Coronary artery (tissue), 2 donors: ENCODE results near the gene NCBP2L.

Source experiments
- DNase-seq: peaks from one replicate; pipeline ENCODE4 v3.0.0-alpha.2; 2017; ENCODE audit warnings: low spot score
- H3K27ac ChIP-seq, 2 donors: fragments of 200-600 bp; sonication (generic); one replicate each; pipeline ENCODE4 v1.5.1; 2016 to 2019
- H3K4me3 ChIP-seq: fragments of 200-600 bp; sonication (generic); 2 replicates; pipeline ENCODE4 v1.5.1; 2016; ENCODE audit warnings: mild to moderate bottlenecking, moderate library complexity
- TF ChIP-seq, protein P1 (sequence below): fragments of 200-600 bp; sonication (generic); IDR thresholded peaks from one replicate; pipeline ENCODE4 v1.5.1; 2019; ENCODE audit warnings: antibody characterized with exemption

Gene NCBP2L

DNA sequence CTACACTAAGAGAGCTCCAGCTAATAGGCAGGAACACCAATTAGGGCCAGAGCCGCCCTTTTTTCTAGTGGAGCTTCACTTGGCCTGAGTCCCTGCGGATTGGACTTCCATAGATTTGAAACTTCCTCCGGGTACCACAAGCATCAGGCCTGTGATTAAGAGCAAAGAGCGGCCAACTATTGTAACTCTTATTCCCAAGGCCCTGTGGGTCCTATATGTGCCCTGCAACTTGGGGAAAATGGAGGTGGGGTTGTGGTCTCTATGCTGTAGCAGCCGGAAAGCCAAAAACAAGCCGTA, at the start of gene NCBP2L:
NCBP2L (plus strand) TSS at position 198 of the 297 bp plus-strand sequence. CDS start 16,488 bp downstream, outside the sequence.
- TF ChIP-seq, protein P1, sequence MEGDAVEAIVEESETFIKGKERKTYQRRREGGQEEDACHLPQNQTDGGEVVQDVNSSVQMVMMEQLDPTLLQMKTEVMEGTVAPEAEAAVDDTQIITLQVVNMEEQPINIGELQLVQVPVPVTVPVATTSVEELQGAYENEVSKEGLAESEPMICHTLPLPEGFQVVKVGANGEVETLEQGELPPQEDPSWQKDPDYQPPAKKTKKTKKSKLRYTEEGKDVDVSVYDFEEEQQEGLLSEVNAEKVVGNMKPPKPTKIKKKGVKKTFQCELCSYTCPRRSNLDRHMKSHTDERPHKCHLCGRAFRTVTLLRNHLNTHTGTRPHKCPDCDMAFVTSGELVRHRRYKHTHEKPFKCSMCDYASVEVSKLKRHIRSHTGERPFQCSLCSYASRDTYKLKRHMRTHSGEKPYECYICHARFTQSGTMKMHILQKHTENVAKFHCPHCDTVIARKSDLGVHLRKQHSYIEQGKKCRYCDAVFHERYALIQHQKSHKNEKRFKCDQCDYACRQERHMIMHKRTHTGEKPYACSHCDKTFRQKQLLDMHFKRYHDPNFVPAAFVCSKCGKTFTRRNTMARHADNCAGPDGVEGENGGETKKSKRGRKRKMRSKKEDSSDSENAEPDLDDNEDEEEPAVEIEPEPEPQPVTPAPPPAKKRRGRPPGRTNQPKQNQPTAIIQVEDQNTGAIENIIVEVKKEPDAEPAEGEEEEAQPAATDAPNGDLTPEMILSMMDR = peak; percentile 8
- no peak for DNase-seq
- H3K4me3 ChIP-seq = peak within 1 kb of the TSS; percentile 69
- peak within 1 kb of the TSS; percentile 88 to 91 for H3K27ac ChIP-seq

DNA sequence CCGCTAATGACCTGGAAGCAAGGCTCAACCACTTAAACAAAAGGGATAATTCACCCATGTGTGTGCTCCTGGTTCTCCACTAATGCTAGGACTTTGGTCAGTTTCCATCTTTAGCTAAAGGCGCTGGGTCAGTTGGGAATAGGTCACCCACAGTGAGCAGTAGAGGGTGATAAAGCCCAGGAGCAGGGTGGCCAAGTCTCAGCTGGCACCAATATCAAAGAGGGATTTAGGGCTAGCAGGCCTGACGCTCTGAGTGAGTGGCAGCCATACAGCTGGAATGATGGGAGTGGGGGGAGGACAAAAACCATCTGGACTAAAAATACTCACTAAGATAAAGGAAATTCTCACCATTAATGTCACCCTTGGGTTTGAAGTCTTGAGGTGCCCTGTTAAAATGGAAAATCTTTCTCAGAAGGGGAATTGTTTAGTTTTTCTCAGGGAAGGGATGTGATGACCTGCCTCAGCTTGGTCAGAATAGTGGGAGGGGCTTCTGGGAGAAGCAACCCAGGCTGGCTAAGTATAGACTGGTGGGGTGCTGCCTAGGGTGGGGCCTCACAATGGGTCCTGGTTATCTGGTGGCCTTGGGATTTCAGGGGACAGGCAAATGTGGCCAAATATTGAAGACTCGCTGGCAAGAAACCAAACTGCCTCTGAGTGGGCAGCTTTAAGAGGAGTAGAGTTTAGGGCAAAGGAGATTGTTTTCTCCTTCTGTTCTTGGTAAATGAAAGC, 49.0 kb upstream of the NCBP2L start:
- Histone ChIP-seq H3K27ac (peak overlapping the region; percentile 31 to 89), H3K4me3 (no peak overlapping the region)
- TF ChIP-seq, protein P1 = no peak
- no peak for DNase-seq

DNA sequence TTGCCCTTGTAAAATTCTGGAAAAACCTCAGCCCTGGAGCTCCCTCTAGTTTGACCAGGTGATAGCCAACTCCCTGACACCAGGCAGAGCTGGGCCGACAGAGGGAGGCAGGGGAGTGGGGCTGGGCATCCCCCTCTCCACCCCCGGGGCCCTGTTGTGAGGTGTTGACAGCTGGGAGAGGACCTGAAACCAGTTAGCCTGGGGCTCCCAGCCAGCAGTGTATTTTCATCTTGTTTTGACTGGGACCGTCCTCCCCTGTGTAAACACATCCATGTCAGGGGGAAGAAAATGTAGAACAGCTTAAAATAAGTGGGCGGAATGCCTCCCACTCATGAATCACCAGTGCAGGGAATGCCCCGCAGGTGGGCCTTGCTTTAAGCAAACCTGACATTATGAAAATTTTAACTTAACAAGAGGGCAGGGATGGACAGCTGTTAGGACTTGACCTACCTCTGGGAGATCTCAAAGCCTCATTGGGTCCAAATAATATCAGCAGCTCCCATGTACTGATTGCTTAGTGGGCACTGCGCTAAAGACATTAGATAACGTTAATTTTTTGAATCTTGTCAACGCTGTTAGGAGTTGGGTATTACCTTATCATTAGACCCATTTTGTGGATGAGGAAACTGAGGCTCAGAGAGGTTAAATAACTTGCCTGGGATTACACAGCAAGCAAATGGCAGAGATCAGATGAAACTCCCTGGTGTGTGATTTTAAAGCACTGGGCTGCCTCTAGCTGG, 47.8 kb upstream of the NCBP2L start:
- TF ChIP-seq, protein P1 = no peak
- no peak for DNase-seq

DNA sequence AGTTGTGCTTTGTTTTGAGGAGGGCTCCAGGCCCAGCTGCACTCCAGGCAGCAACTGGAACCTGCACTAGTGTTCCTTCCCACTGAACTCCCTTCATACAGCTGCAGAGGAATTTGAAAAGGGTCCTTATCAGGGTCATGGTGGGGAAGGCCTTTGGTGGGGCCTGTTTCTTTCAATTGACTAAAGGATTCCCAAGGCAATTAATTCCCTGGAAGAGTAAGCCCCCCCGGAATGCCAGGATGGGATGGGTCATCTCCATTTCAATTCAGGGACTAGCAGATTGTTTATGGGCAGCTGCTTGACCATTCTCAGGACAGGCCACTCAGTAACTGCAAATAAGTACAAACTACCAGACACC, 47.3 kb upstream of the NCBP2L start:
- H3K4me3 ChIP-seq = no peak overlapping the region
- TF ChIP-seq, protein P1 = no peak
- DNase-seq = no peak
- H3K27ac ChIP-seq = peak overlapping the region; percentile 31 to 89

More for the DNA sequence above, 47.8 kb upstream of the NCBP2L start:
- Histone ChIP-seq H3K4me3 (no peak overlapping the region), H3K27ac (peak overlapping the region; percentile 31 to 89)

DNA sequence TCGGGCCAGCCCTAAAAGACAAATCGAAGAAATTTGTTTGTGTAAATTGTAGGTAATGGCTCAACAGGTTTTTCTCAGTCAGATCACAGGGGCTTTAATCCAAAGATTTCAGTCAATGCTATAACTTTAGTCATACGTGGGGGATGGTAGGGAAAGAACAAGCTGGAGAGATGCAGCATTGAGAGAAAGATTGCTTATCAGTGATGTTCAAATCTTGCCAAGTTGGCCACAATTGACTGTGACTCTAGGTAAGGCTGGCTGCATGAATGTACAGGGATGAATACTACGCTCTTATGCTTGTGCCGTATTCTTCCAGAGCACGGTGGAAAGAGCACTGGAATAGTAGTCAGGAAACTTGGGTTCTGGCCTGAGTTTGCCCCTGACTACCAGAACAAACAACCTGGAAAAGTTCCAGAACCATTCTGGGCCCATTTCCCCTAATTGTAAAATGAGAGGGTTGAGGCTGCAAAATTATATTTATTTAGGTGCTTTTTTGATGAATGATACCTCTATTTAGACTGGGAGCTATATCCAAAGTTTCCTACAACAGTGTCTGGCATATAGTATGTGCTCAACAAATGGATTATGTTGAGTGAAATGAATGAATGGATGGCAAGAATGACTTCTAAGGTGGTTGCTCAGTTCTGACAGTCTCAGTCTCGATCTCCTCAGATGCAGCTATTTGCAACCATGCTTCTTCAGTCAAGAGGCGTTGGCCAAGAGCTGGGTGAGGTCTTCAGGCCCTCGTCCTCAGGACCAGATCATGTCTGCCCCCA, 46.4 kb upstream of the NCBP2L start:
- TF ChIP-seq, protein P1 = no peak
- DNase-seq = no peak
- H3K4me3 ChIP-seq = peak overlapping the region; percentile 44

DNA sequence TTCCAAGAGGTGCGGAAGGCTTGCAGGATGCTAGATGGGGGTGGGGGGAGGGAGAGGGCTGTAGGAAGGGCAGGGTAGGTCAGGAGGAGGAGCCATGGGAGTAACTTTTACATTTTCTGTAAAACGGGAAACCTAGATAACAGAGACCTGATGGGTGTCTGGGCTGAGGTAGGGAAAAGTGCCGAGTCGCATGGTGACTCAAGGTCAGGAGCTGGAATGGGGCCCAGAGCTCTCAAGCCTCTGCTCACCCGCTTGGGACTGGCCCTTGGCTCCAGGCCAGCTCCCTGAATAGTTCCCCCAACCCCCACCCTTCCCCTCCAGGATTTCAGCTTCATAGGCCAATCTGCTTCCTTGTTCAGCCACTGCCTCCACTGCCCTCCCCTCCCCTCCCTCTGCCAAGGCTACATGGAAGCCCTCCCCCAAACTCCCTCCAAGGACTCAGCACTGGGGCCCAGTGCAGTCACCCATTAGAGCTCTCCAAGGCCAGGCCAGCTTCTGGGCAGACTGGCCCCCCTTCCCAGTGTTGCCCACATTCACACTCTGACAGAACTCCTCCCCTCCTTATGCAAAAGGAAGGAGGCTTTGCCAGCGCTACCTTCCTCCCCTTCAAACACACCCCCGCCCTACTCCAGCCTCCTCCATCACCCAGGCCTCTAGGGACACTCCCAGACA, 45.6 kb upstream of the NCBP2L start:
- Histone ChIP-seq H3K4me3 (peak overlapping the region; percentile 44), H3K27ac (peak overlapping the region; percentile 31 to 89)
- TF ChIP-seq, protein P1 = no peak
- DNase-seq = peak; percentile 94

More for the DNA sequence above, 46.4 kb upstream of the NCBP2L start:
- peak overlapping the region; percentile 31 to 89 for H3K27ac ChIP-seq
